ENCODE data around the gene EFL1.

DNA sequence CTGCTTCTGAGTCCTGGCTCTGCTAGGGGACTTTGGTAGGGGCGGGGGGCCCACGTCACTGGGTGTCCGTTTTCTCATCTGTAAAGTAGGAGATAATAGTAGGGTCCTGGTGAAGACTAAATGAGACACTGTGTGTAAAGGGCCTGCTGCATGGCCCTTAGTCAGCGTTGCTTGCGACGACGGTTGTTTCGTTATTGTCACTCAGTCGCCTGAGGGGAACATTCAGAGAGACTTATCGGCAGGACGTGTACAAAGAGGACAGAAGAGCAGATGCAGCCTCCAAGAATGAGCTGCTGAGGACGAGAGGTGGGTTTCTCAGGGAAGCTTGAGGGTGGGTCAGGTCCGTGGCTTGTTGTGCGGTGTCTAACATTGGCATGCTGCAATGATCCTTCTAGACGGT, 163.9 kb downstream of the EFL1 start:
- TF ChIP-seq, protein P1, sequence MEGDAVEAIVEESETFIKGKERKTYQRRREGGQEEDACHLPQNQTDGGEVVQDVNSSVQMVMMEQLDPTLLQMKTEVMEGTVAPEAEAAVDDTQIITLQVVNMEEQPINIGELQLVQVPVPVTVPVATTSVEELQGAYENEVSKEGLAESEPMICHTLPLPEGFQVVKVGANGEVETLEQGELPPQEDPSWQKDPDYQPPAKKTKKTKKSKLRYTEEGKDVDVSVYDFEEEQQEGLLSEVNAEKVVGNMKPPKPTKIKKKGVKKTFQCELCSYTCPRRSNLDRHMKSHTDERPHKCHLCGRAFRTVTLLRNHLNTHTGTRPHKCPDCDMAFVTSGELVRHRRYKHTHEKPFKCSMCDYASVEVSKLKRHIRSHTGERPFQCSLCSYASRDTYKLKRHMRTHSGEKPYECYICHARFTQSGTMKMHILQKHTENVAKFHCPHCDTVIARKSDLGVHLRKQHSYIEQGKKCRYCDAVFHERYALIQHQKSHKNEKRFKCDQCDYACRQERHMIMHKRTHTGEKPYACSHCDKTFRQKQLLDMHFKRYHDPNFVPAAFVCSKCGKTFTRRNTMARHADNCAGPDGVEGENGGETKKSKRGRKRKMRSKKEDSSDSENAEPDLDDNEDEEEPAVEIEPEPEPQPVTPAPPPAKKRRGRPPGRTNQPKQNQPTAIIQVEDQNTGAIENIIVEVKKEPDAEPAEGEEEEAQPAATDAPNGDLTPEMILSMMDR (IDR thresholded peaks at IDR 0.05; ENCODE audit: low read length): no peak
- no peak for TF ChIP-seq EZH2 (IDR thresholded peaks at IDR 0.05; ENCODE audit: borderline replicate concordance, low read length)

Measured in OCI-LY1 (cell line).